HEK293 (cell line): ENCODE measurements around the gene COL6A5.

Source experiments
- CTCF ChIA-PET: fragments of 350-600 bp; formaldehyde crosslinking; extraction: SDS; loops from one replicate; lab custom pipeline; 2021; ENCODE audit warnings: antibody characterized with exemption; lab: Yijun Ruan, JAX
- POLR2A ChIA-PET: fragments of 300-600 bp; formaldehyde crosslinking; extraction: SDS; loops from one replicate; lab custom pipeline; 2020; ENCODE audit warnings: antibody characterized with exemption, inconsistent platforms; lab: Yijun Ruan, JAX
- H3K27ac ChIP-seq: fragments of 200-500 bp; sonication (Bioruptor generic); 2 replicates; pipeline ENCODE4 v1.5.1; 2014; ENCODE audit warnings: low read depth, low read length, control low read depth, inconsistent platforms; ENCODE audit errors: extremely low read depth
- H3K36me3 ChIP-seq, 2 experiments: fragments of 200-500 bp in 1 of 2; sonication (Bioruptor generic) in 1 of 2; 1 replicate in 1 of 2; 2 replicates in 1 of 2; pipeline ENCODE4 v1.5.1; 2014 to 2017; ENCODE audit warnings: inconsistent platforms in 2 of 2, low read length in 2 of 2; ENCODE audit not compliant: control insufficient read depth in 2 of 2, insufficient read depth in 1 of 2
- H3K4me1 ChIP-seq: fragments of 200-500 bp; sonication (Bioruptor generic); 2 replicates; pipeline ENCODE4 v1.5.1; 2014; ENCODE audit warnings: mild to moderate bottlenecking, low read length, inconsistent platforms; ENCODE audit not compliant: control insufficient read depth, insufficient read depth
- H3K4me3 ChIP-seq: 2 replicates; pipeline ENCODE4 v1.5.1; 2011; ENCODE audit warnings: low read depth, mild to moderate bottlenecking, control low read depth, low read length, moderate library complexity
- H3K9me3 ChIP-seq: fragments of 200-500 bp; sonication (Bioruptor generic); 2 replicates; pipeline ENCODE4 v1.5.1; 2014; ENCODE audit warnings: low read depth, low read length, inconsistent platforms; ENCODE audit not compliant: control insufficient read depth, insufficient read depth
- BCL6B ChIP-seq: fragments of 450-650 bp; formaldehyde crosslinking; IDR thresholded peaks from 2 replicates; pipeline ENCODE4 v1.5.1; 2017; ENCODE audit warnings: missing biosample characterization, missing genetic modification characterization
- ELK4 ChIP-seq: IDR thresholded peaks from 2 replicates; pipeline ENCODE4 v1.6.1; 2011; ENCODE audit warnings: mild to moderate bottlenecking, low read depth, low read length, borderline replicate concordance
- FEZF1 ChIP-seq: fragments of 450-650 bp; formaldehyde crosslinking; IDR thresholded peaks from 2 replicates; pipeline ENCODE4 v1.5.1; 2016; ENCODE audit warnings: missing biosample characterization, missing genetic modification characterization
- GLIS2 ChIP-seq: fragments of 450-650 bp; formaldehyde crosslinking; IDR thresholded peaks from 2 replicates; pipeline ENCODE4 v1.5.1; 2016; ENCODE audit warnings: missing biosample characterization, missing genetic modification characterization
- PRDM2 ChIP-seq: fragments of 450-650 bp; formaldehyde crosslinking; IDR thresholded peaks from 2 replicates; pipeline ENCODE4 v1.5.1; 2016; ENCODE audit warnings: missing biosample characterization, missing genetic modification characterization, borderline replicate concordance
- SCRT2 ChIP-seq: fragments of 450-650 bp; formaldehyde crosslinking; IDR thresholded peaks from 2 replicates; pipeline ENCODE4 v1.5.1; 2016; ENCODE audit warnings: missing biosample characterization, missing genetic modification characterization
- SETDB1 ChIP-seq: IDR thresholded peaks from one replicate; pipeline ENCODE4 v1.6.1; 2017; ENCODE audit warnings: mild to moderate bottlenecking, low read length, moderate library complexity, mixed read lengths; ENCODE audit not compliant: insufficient read length
- ZBTB49 ChIP-seq: fragments of 450-650 bp; formaldehyde crosslinking; IDR thresholded peaks from 2 replicates; pipeline ENCODE4 v1.5.1; 2016; ENCODE audit warnings: missing biosample characterization, missing genetic modification characterization, low read depth
- ZBTB6 ChIP-seq: fragments of 450-650 bp; formaldehyde crosslinking; IDR thresholded peaks from 2 replicates; pipeline ENCODE4 v1.5.1; 2017; ENCODE audit warnings: missing biosample characterization, missing genetic modification characterization
- ZNF114 ChIP-seq: fragments of 450-650 bp; formaldehyde crosslinking; IDR thresholded peaks from 2 replicates; pipeline ENCODE4 v1.5.0; 2017; ENCODE audit warnings: missing biosample characterization, missing genetic modification characterization
- ZNF133 ChIP-seq: fragments of 450-650 bp; formaldehyde crosslinking; IDR thresholded peaks from 2 replicates; pipeline ENCODE4 v1.5.1; 2016; ENCODE audit warnings: missing biosample characterization, missing genetic modification characterization
- ZNF24 ChIP-seq: fragments of 450-650 bp; formaldehyde crosslinking; IDR thresholded peaks from 2 replicates; pipeline ENCODE4 v1.5.1; 2016; ENCODE audit warnings: missing biosample characterization, missing genetic modification characterization
- ZNF274 ChIP-seq, 2 experiments: fragments of 200-500 bp in 1 of 2; fragments of 450-650 bp in 1 of 2; sonication (Bioruptor generic) in 1 of 2; formaldehyde crosslinking in 1 of 2; IDR thresholded peaks; 2 replicates each; pipeline versions ENCODE4 v1.5.1 to v1.6.1; 2014 to 2016; ENCODE audit warnings: borderline replicate concordance in 1 of 2, inconsistent platforms in 1 of 2, low read length in 1 of 2, missing biosample characterization in 1 of 2, missing genetic modification characterization in 1 of 2
- ZNF302 ChIP-seq: fragments of 450-650 bp; formaldehyde crosslinking; IDR thresholded peaks from 2 replicates; pipeline ENCODE4 v1.5.1; 2016; ENCODE audit warnings: missing biosample characterization, missing genetic modification characterization, low read depth
- ZNF366 ChIP-seq: fragments of 450-650 bp; formaldehyde crosslinking; conservative IDR thresholded peaks from 2 replicates; pipeline ENCODE4 v1.5.1; 2016; ENCODE audit warnings: missing biosample characterization, missing genetic modification characterization
- ZNF394 ChIP-seq: fragments of 450-650 bp; formaldehyde crosslinking; IDR thresholded peaks from 2 replicates; pipeline ENCODE4 v1.5.1; 2016; ENCODE audit warnings: missing biosample characterization, missing genetic modification characterization, mild to moderate bottlenecking, moderate library complexity, borderline replicate concordance
- ZNF404 ChIP-seq: fragments of 450-650 bp; formaldehyde crosslinking; IDR thresholded peaks from 2 replicates; pipeline ENCODE4 v1.5.1; 2017; ENCODE audit warnings: missing biosample characterization, missing genetic modification characterization
- ZNF416 ChIP-seq: fragments of 450-650 bp; formaldehyde crosslinking; IDR thresholded peaks from 2 replicates; pipeline ENCODE4 v1.5.1; 2016; ENCODE audit warnings: missing biosample characterization, missing genetic modification characterization
- ZNF544 ChIP-seq: fragments of 450-650 bp; formaldehyde crosslinking; IDR thresholded peaks from 2 replicates; pipeline ENCODE4 v1.5.0; 2017; ENCODE audit warnings: missing biosample characterization, missing genetic modification characterization
- ZNF629 ChIP-seq: fragments of 450-650 bp; formaldehyde crosslinking; IDR thresholded peaks from 2 replicates; pipeline ENCODE4 v1.5.1; 2017; ENCODE audit warnings: missing biosample characterization, missing genetic modification characterization
- ZNF645 ChIP-seq: fragments of 450-650 bp; formaldehyde crosslinking; IDR thresholded peaks from 2 replicates; pipeline ENCODE4; 2016; ENCODE audit warnings: missing biosample characterization, missing genetic modification characterization

The COL6A5 gene

GRCh38 chr3:130340766-130341165 lies 4.7 kb upstream of the COL6A5 start (continued):
- TF ChIP-seq ZNF645 = no peak

GRCh38 chr3:130341388-130341787 lies 4.1 kb upstream of the COL6A5 start:
- no peaks in the 10 kb centered on the region for H3K36me3 ChIP-seq
- POLR2A ChIA-PET = no interaction called here
- no peak for TF ChIP-seq ZNF302 (tag by site-specific recombination)
- TF ChIP-seq ZNF114 (tag by site-specific recombination) = no peak
- no peak for TF ChIP-seq ZBTB49 (tag by site-specific recombination)
- TF ChIP-seq GLIS2 (tag by site-specific recombination) = no peak
- 0 out of 2 replicates have a peak, but pooled peaks have one; percentile 25 for TF ChIP-seq FEZF1
- TF ChIP-seq ZNF416 (tag by site-specific recombination) = no peak
- TF ChIP-seq PRDM2 (tag by site-specific recombination) = no peak
- TF ChIP-seq ZNF133 (tag by site-specific recombination) = no peak
- TF ChIP-seq BCL6B (tag by site-specific recombination) = peak; percentile 29; the same call in 1 of the 2 replicates
- no peaks in the 10 kb centered on the region for H3K9me3 ChIP-seq
- H3K4me1 ChIP-seq = no peaks in the 10 kb centered on the region
- no peak overlapping the region for H3K27ac ChIP-seq
- H3K4me3 ChIP-seq = no peak overlapping the region
- CTCF ChIA-PET = no interaction called here

- Histone ChIP-seq H3K4me3 (no peak overlapping the region), H3K36me3 (no peaks in the 10 kb centered on the region), H3K9me3 (no peaks in the 10 kb centered on the region), H3K27ac (no peak overlapping the region), H3K4me1 (no peaks in the 10 kb centered on the region)
- CTCF ChIA-PET = no interaction called here
- POLR2A ChIA-PET = no interaction called here
- no peak for TF ChIP-seq ZNF544
- TF ChIP-seq ELK4 = no peak
- no peak for TF ChIP-seq SCRT2
- no peak for TF ChIP-seq ZNF24 (tag by site-specific recombination)
- no peak for TF ChIP-seq ZBTB6 (tag by site-specific recombination)
- no peak for TF ChIP-seq ZNF366 (tag by site-specific recombination)
- TF ChIP-seq ZNF629 = no peak
- no peak for TF ChIP-seq SETDB1
- no peak for TF ChIP-seq ZNF404 (tag by site-specific recombination)
- no peak for TF ChIP-seq ZNF274 (IDR thresholded peaks at IDR 0.05; ENCODE audit: low read length)
- no peak for TF ChIP-seq ZNF274 (tag by site-specific recombination; IDR thresholded peaks at IDR 0.05; ENCODE audit: borderline replicate concordance)
- TF ChIP-seq ZNF394 = no peak
These were observed 3.6 kb upstream of the COL6A5 start for GRCh38 chr3:130341882-130342281.
